HG03565 (cell line): ENCODE measurements around the gene MMP2.

Experiments
- ATAC-seq: cut with Tn5 transposase; IDR thresholded peaks from one replicate; pipeline ENCODE4 v1.9.1; 2021; ENCODE audit warnings: mild to moderate bottlenecking, moderate library complexity; ENCODE audit not compliant: unreplicated experiment

The MMP2 gene

GRCh38 chr16:55510185-55510805 lies 31.3 kb downstream of the MMP2 start:
- ATAC-seq: no peak

GRCh38 chr16:55512941-55513340 lies 33.9 kb downstream of the MMP2 start:
- no peak for ATAC-seq

GRCh38 chr16:55513616-55514015 lies 34.6 kb downstream of the MMP2 start:
- no peak for ATAC-seq

GRCh38 chr16:55515111-55515510 lies 36.1 kb downstream of the MMP2 start:
- ATAC-seq: no peak

- ATAC-seq: no peak
Measured at GRCh38 chr16:55521792-55522191, 42.8 kb downstream of the MMP2 start.

- ATAC-seq: no peak
Measured at GRCh38 chr16:55526441-55526840, 47.4 kb downstream of the MMP2 start.

GRCh38 chr16:55527885-55528284 lies 48.9 kb downstream of the MMP2 start:
- no peak for ATAC-seq

GRCh38 chr16:55529018-55529417 lies 50.0 kb downstream of the MMP2 start:
- ATAC-seq: no peak

- no peak for ATAC-seq
Measured at GRCh38 chr16:55530316-55530856, 51.4 kb downstream of the MMP2 start.

GRCh38 chr16:55532227-55532626 lies 53.2 kb downstream of the MMP2 start:
- no peak for ATAC-seq

GRCh38 chr16:55534756-55535155 lies 55.8 kb downstream of the MMP2 start:
- ATAC-seq: no peak

- no peak for ATAC-seq
Measured at GRCh38 chr16:55539049-55539448, 60.1 kb downstream of the MMP2 start.

GRCh38 chr16:55539488-55539887 lies 60.5 kb downstream of the MMP2 start:
- ATAC-seq: no peak

GRCh38 chr16:55540221-55540620 lies 61.2 kb downstream of the MMP2 start:
- ATAC-seq: no peak

- ATAC-seq: no peak
Measured at GRCh38 chr16:55542459-55543082, 63.6 kb downstream of the MMP2 start.

- ATAC-seq: no peak
Measured at GRCh38 chr16:55543472-55543871, 64.5 kb downstream of the MMP2 start.

- ATAC-seq: no peak
Measured at GRCh38 chr16:55552621-55553020, 73.6 kb downstream of the MMP2 start.

- ATAC-seq: no peak
Measured at GRCh38 chr16:55555436-55555835, 76.4 kb downstream of the MMP2 start.
